ENCODE measurements around the gene WDR86.
A peak's percentile ranks its signal among the peaks of the same experiment; 100 is the strongest.

The WDR86 gene

GRCh38 chr7:151427705-151428377 is 18.0 kb upstream of the WDR86 start:
- Histone ChIP-seq H3K27ac (ENCODE audit: insufficient read depth, low read depth, low read length, poor library complexity, severe bottlenecking) (peak overlapping the region; percentile 87), H3K9me3 (ENCODE audit: control insufficient read depth, low read length) (no peaks in the 10 kb centered on the region), H3K27me3 (ENCODE audit: control insufficient read depth, insufficient read depth, low read length, poor library complexity, severe bottlenecking) (no peaks in the 10 kb centered on the region), H3K4me3 (ENCODE audit: insufficient read depth, low read depth, low read length) (no peak overlapping the region), H3K36me3 (ENCODE audit: control insufficient read depth, insufficient read depth, low read length) (no peaks in the 10 kb centered on the region), H3K4me1 (ENCODE audit: control insufficient read depth, insufficient read depth, low read length) (peaks cover 24% of the 10 kb centered on the region)
- 80 to 86% methylated on average over 10 of the region's 10 CpGs for WGBS, 2 experiments

DNA sequence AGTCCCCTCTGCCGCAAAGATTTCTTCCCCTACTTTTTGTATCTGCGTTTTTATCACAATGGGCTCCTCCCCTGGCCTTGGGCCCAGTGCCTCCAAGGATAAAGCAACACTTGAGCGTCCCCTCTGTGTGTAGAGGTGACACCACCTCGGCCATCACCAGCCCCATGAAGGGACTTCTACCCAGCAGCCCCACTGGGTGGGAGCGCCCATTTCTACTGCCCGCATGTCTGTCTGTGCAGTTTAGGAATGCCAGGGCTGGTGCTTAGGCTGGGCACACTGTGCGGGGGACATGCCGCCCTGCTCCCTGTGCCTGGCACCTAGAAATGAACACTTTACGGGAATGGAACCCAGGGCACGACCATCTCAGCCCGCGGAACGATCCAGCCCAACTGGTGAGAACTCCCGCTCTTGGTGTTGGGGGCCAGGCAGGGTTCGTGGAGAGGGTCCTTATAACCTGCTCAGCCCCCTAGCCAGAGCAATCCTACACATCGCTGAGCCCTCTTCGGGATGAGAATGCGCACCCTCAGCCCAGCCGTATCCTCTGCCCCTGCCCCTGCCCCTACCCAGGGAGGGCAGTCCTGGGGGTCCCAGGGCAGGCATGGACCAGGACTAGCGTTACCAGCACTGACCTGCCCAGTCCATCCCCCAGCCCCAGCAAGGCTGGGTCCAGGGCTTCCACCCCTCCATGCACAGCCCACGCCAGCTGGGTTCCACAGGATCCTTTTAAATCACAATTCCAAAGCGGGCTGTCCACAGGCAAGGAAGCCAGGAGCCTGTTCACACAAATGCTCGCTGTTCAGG is 17.3 kb upstream of the WDR86 start:
- Histone ChIP-seq H3K4me3 (ENCODE audit: insufficient read depth, low read depth, low read length) (no peak overlapping the region), H3K36me3 (ENCODE audit: control insufficient read depth, insufficient read depth, low read length) (no peaks in the 10 kb centered on the region), H3K4me1 (ENCODE audit: control insufficient read depth, insufficient read depth, low read length) (peaks cover 24% of the 10 kb centered on the region), H3K9me3 (ENCODE audit: control insufficient read depth, low read length) (no peaks in the 10 kb centered on the region), H3K27me3 (ENCODE audit: control insufficient read depth, insufficient read depth, low read length, poor library complexity, severe bottlenecking) (no peaks in the 10 kb centered on the region), H3K27ac (ENCODE audit: insufficient read depth, low read depth, low read length, poor library complexity, severe bottlenecking) (no peak overlapping the region)
- 93 to 95% methylated on average over 23 of the region's 23 CpGs for WGBS, 2 experiments

- H3K27ac ChIP-seq (ENCODE audit: insufficient read depth, low read depth, low read length, poor library complexity, severe bottlenecking) = no peak overlapping the region
- peaks cover 24% of the 10 kb centered on the region for H3K4me1 ChIP-seq (ENCODE audit: control insufficient read depth, insufficient read depth, low read length)
- 86 to 89% methylated on average over 14 of the region's 14 CpGs for WGBS, 2 experiments
- H3K9me3 ChIP-seq (ENCODE audit: control insufficient read depth, low read length) = no peaks in the 10 kb centered on the region
- H3K4me3 ChIP-seq (ENCODE audit: insufficient read depth, low read depth, low read length) = no peak overlapping the region
- no peaks in the 10 kb centered on the region for H3K27me3 ChIP-seq (ENCODE audit: control insufficient read depth, insufficient read depth, low read length, poor library complexity, severe bottlenecking)
- no peaks in the 10 kb centered on the region for H3K36me3 ChIP-seq (ENCODE audit: control insufficient read depth, insufficient read depth, low read length)
These were observed 16.6 kb upstream of the WDR86 start for GRCh38 chr7:151426441-151426903.

DNA sequence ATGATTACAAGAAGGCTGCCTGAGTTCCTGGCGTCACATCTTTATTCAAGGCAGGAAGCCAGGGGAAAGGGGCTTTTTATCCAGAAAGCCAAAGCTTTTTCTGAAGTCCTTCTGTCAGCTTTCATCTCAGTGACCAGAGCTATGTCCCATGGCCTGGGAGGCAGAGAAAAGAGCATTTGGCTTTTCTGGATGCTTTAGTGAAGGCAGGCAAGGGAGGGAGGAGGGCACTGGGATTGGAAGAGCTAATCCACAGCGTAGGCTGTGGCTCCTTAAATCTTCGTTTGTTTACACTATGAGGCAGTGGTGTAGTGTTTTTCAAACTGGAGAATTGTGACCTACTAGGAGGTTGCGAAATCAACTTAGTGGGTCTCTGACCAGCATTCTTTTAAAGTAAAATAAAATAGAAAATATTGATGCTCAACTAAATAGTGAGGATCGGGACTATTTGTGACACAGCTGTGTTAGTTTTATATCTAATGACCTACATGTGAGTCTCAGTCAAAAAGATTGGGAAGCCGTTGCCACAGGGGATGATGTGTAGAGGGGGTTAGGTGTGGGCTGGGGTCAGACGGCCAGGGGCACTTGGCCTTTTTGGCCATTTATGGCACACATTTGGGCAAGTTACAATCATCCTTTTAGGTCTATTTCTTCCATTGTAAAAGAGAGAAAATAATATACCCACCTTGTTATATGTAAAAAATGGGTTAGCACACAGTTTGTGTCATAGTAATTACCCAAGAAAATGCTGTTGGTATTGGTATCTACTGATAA is 16.0 kb upstream of the WDR86 start:
- Histone ChIP-seq H3K4me3 (ENCODE audit: insufficient read depth, low read depth, low read length) (no peak overlapping the region), H3K4me1 (ENCODE audit: control insufficient read depth, insufficient read depth, low read length) (peaks cover 24% of the 10 kb centered on the region), H3K27me3 (ENCODE audit: control insufficient read depth, insufficient read depth, low read length, poor library complexity, severe bottlenecking) (no peaks in the 10 kb centered on the region), H3K9me3 (ENCODE audit: control insufficient read depth, low read length) (no peaks in the 10 kb centered on the region), H3K36me3 (ENCODE audit: control insufficient read depth, insufficient read depth, low read length) (no peaks in the 10 kb centered on the region), H3K27ac (ENCODE audit: insufficient read depth, low read depth, low read length, poor library complexity, severe bottlenecking) (no peak overlapping the region)
- 74 to 80% methylated on average over 7 of the region's 7 CpGs for WGBS, 2 experiments

GRCh38 chr7:151424799-151425198 is 15.0 kb upstream of the WDR86 start:
- Histone ChIP-seq H3K27ac (ENCODE audit: insufficient read depth, low read depth, low read length, poor library complexity, severe bottlenecking) (no peak overlapping the region), H3K4me3 (ENCODE audit: insufficient read depth, low read depth, low read length) (no peak overlapping the region), H3K4me1 (ENCODE audit: control insufficient read depth, insufficient read depth, low read length) (peaks cover 22% of the 10 kb centered on the region), H3K36me3 (ENCODE audit: control insufficient read depth, insufficient read depth, low read length) (no peaks in the 10 kb centered on the region), H3K9me3 (ENCODE audit: control insufficient read depth, low read length) (no peaks in the 10 kb centered on the region), H3K27me3 (ENCODE audit: control insufficient read depth, insufficient read depth, low read length, poor library complexity, severe bottlenecking) (no peaks in the 10 kb centered on the region)
- 86 to 92% methylated on average over 5 of the region's 5 CpGs for WGBS, 2 experiments

DNA sequence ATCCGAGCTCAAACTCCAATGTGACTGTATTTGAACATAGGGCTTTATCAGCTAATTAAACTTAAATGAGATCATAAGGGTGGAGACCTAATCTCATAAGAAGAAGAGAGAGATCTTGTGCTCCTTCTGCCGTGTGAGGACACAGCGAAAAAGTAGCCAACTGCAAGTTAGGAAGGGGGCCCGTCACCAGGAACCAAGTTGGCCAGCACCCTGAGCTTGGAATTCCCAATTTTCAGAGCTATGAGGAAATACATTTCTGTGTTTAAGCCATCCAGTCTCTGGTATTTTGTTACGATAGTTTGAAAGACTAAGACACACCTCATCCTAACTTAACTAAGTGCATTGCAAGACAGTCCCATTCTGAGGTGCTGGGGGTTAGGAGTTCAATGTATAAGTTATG is 14.1 kb upstream of the WDR86 start:
- no peaks in the 10 kb centered on the region for H3K27me3 ChIP-seq (ENCODE audit: control insufficient read depth, insufficient read depth, low read length, poor library complexity, severe bottlenecking)
- H3K27ac ChIP-seq (ENCODE audit: insufficient read depth, low read depth, low read length, poor library complexity, severe bottlenecking) = no peak overlapping the region
- no peaks in the 10 kb centered on the region for H3K36me3 ChIP-seq (ENCODE audit: control insufficient read depth, insufficient read depth, low read length)
- peaks cover 14% of the 10 kb centered on the region for H3K4me1 ChIP-seq (ENCODE audit: control insufficient read depth, insufficient read depth, low read length)
- H3K9me3 ChIP-seq (ENCODE audit: control insufficient read depth, low read length) = no peaks in the 10 kb centered on the region
- WGBS, 2 experiments = 96 to 98% methylated on average over 5 of the region's 5 CpGs
- no peak overlapping the region for H3K4me3 ChIP-seq (ENCODE audit: insufficient read depth, low read depth, low read length)

GRCh38 chr7:151423226-151423625 is 13.4 kb upstream of the WDR86 start:
- H3K4me3 ChIP-seq (ENCODE audit: insufficient read depth, low read depth, low read length) = no peak overlapping the region
- no peaks in the 10 kb centered on the region for H3K27me3 ChIP-seq (ENCODE audit: control insufficient read depth, insufficient read depth, low read length, poor library complexity, severe bottlenecking)
- no peaks in the 10 kb centered on the region for H3K36me3 ChIP-seq (ENCODE audit: control insufficient read depth, insufficient read depth, low read length)
- no peak overlapping the region for H3K27ac ChIP-seq (ENCODE audit: insufficient read depth, low read depth, low read length, poor library complexity, severe bottlenecking)
- peaks cover 7% of the 10 kb centered on the region for H3K4me1 ChIP-seq (ENCODE audit: control insufficient read depth, insufficient read depth, low read length)
- WGBS, 2 experiments = 92 to 94% methylated on average over 7 of the region's 7 CpGs
- no peaks in the 10 kb centered on the region for H3K9me3 ChIP-seq (ENCODE audit: control insufficient read depth, low read length)

DNA sequence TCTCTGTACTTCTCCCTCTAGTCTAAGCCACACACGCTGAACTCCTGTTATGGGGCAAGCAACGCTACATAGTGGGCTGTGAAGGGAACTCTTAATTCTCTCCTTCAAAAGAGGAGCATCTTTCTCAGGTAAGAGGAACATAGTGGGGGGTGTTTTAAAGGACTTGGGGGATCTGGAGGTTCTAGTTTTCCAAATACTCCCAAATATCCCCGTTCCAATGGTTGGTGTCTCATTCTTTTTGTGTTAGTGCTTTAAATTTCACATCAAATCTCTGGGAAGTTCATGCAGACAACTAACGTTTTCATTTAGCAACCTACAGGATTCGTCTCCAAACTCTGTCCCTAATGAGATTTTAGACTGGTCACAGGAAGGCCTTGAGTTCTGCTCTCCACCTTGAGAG is 12.4 kb upstream of the WDR86 start:
- no peak overlapping the region for H3K4me3 ChIP-seq (ENCODE audit: insufficient read depth, low read depth, low read length)
- no peaks in the 10 kb centered on the region for H3K27me3 ChIP-seq (ENCODE audit: control insufficient read depth, insufficient read depth, low read length, poor library complexity, severe bottlenecking)
- H3K36me3 ChIP-seq (ENCODE audit: control insufficient read depth, insufficient read depth, low read length) = no peaks in the 10 kb centered on the region
- no peaks in the 10 kb centered on the region for H3K4me1 ChIP-seq (ENCODE audit: control insufficient read depth, insufficient read depth, low read length)
- 93 to 97% methylated on average over 5 of the region's 5 CpGs for WGBS, 2 experiments
- H3K27ac ChIP-seq (ENCODE audit: insufficient read depth, low read depth, low read length, poor library complexity, severe bottlenecking) = no peak overlapping the region
- H3K9me3 ChIP-seq (ENCODE audit: control insufficient read depth, low read length) = no peaks in the 10 kb centered on the region

- H3K4me3 ChIP-seq (ENCODE audit: insufficient read depth, low read depth, low read length) = no peak overlapping the region
These were observed 10.3 kb upstream of the WDR86 start for GRCh38 chr7:151420144-151420543.

DNA sequence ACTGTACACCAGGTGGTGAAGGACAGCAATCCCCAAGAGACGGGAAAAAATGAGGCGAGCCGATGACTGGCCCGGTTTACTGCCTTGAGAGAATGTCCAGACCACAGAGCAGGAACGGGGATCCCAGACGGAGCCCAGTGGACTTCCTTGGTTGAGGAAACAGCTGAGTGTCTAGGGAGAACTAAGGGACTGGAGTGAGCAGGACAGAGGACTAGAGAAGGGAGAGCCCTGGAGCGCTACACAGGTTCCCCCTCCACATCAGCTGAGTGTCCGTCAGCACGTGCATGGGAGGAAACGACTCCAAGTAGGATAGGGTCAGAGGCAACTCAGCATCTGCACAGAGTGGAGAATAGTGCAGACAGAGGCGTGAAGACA is 7.1 kb upstream of the WDR86 start:
- H3K36me3 ChIP-seq (ENCODE audit: control insufficient read depth, insufficient read depth, low read length) = no peaks in the 10 kb centered on the region
- H3K27ac ChIP-seq (ENCODE audit: insufficient read depth, low read depth, low read length, poor library complexity, severe bottlenecking) = no peak overlapping the region
- 81 to 84% methylated on average over 11 of the region's 11 CpGs for WGBS, 2 experiments
- no peaks in the 10 kb centered on the region for H3K9me3 ChIP-seq (ENCODE audit: control insufficient read depth, low read length)
- no peak overlapping the region for H3K4me3 ChIP-seq (ENCODE audit: insufficient read depth, low read depth, low read length)
- peaks cover 24% of the 10 kb centered on the region for H3K27me3 ChIP-seq (ENCODE audit: control insufficient read depth, insufficient read depth, low read length, poor library complexity, severe bottlenecking)
- no peaks in the 10 kb centered on the region for H3K4me1 ChIP-seq (ENCODE audit: control insufficient read depth, insufficient read depth, low read length)

More at GRCh38 chr7:151420144-151420543, 10.3 kb upstream of the WDR86 start:
- H3K9me3 ChIP-seq (ENCODE audit: control insufficient read depth, low read length) = no peaks in the 10 kb centered on the region
- peaks cover 10% of the 10 kb centered on the region for H3K27me3 ChIP-seq (ENCODE audit: control insufficient read depth, insufficient read depth, low read length, poor library complexity, severe bottlenecking)
- no peaks in the 10 kb centered on the region for H3K4me1 ChIP-seq (ENCODE audit: control insufficient read depth, insufficient read depth, low read length)
- H3K36me3 ChIP-seq (ENCODE audit: control insufficient read depth, insufficient read depth, low read length) = no peaks in the 10 kb centered on the region
- 91 to 96% methylated on average over 5 of the region's 5 CpGs for WGBS, 2 experiments
- no peak overlapping the region for H3K27ac ChIP-seq (ENCODE audit: insufficient read depth, low read depth, low read length, poor library complexity, severe bottlenecking)

Data from ectodermal cell (in vitro differentiated cells).